ENCODE data around the gene HINFP. TPM values are rescaled to one million over a fixed set of nuclear protein-coding genes. Genes with fewer than 3 reads are reported as not detected.
"Not testable (repeated sequence)": the region's sequence is repeated elsewhere in the genome, so short reads cannot be mapped to it uniquely, and the experiment has no call there.

The HINFP gene
- total RNA-seq, 1 donor from 2014 or later = 22.1 TPM

DNA sequence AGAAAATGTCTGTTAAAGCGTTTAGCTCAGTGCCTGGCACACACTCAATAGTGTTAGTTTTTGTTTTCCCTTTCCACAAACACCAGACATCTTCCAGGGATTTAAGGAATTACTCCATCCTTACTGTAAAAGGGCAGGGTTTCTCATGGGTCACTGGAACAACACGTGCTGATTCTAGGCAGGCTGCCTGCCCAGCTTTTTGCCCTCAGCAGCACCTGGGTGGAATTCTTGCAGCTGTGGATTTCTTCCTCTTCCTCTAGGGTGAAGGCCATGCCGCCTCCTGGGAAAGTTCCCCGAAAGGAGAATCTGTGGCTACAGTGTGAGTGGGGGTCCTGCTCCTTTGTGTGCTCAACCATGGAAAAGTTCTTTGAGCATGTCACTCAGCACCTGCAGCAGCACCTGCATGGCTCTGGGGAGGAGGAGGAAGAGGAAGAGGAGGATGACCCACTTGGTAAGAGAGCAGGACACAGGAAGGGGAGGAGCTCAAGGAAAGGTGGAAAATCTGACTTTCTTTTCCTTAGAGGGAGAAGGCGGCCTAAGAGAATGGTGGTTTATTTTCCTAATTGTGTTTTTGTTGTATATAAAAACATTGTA is 5.4 kb downstream of the HINFP start:
- no peak for TF ChIP-seq CTCF (IDR thresholded peaks at IDR 0.05)
- no peak for TF ChIP-seq POLR2AphosphoS5 (IDR thresholded peaks at IDR 0.05; ENCODE audit: insufficient read depth in 1 of 2, low read depth in 1 of 2)
- no peak for TF ChIP-seq POLR2A (IDR thresholded peaks at IDR 0.05)
- Histone ChIP-seq H3K4me3 (no peak overlapping the region), H3K27ac (no peak overlapping the region), H3K9me3 (no peaks in the 10 kb centered on the region), H3K4me1 (peaks cover 15% of the 10 kb centered on the region), H3K36me3 (peaks cover 0 to 42% of the 10 kb centered on the region in 2 donors), H3K27me3 (no peaks in the 10 kb centered on the region)
- intact Hi-C loops (cut with DNase I) = no loop called here
- no peak for DNase-seq (ENCODE audit: extremely low spot score in 2 of 2)

DNA sequence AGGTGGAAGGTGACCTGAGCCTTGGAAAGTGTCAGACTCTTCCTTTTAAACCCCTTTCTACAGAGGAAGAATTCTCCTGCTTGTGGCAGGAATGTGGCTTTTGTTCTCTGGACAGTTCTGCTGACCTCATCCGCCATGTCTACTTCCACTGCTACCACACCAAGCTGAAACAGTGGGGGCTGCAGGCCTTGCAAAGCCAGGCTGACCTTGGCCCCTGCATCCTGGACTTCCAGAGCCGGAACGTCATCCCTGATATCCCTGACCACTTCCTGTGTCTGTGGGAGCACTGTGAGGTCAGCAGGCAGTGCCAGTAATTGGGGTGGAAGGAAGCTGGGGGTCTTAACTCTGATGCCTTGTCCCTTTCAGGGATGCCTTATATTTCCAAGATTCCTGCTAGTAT is 9.3 kb downstream of the HINFP start:
- intact Hi-C loops (cut with DNase I) = no loop called here
- Histone ChIP-seq H3K9me3 (no peaks in the 10 kb centered on the region), H3K27ac (no peak overlapping the region), H3K27me3 (no peaks in the 10 kb centered on the region), H3K4me3 (no peak overlapping the region), H3K4me1 (no peaks in the 10 kb centered on the region), H3K36me3 (peaks cover 0 to 58% of the 10 kb centered on the region in 2 donors)
- no peak for TF ChIP-seq CTCF (IDR thresholded peaks at IDR 0.05)
- TF ChIP-seq POLR2A (IDR thresholded peaks at IDR 0.05) = no peak
- no peak for TF ChIP-seq POLR2AphosphoS5 (IDR thresholded peaks at IDR 0.05; ENCODE audit: insufficient read depth in 1 of 2, low read depth in 1 of 2)
- no peak for DNase-seq (ENCODE audit: extremely low spot score in 2 of 2)

- TF ChIP-seq CTCF (IDR thresholded peaks at IDR 0.05) (no peak), POLR2AphosphoS5 (IDR thresholded peaks at IDR 0.05; ENCODE audit: insufficient read depth in 1 of 2, low read depth in 1 of 2) (no peak), POLR2A (IDR thresholded peaks at IDR 0.05) (no peak)
- H3K36me3 ChIP-seq = peaks cover 0 to 48% of the 10 kb centered on the region in 2 donors
- H3K27ac ChIP-seq = no peak overlapping the region
- no peaks in the 10 kb centered on the region for H3K27me3 ChIP-seq
- no peak for DNase-seq (ENCODE audit: extremely low spot score in 2 of 2)
- H3K4me3 ChIP-seq = no peak overlapping the region
- H3K9me3 ChIP-seq = no peaks in the 10 kb centered on the region
- H3K4me1 ChIP-seq = no peaks in the 10 kb centered on the region
- intact Hi-C loops (cut with DNase I) = no loop called here
Measured at GRCh38 chr11:119134389-119134978, 13.1 kb downstream of the HINFP start.

GRCh38 chr11:119139276-119139675 is 17.9 kb downstream of the HINFP start:
- H3K27ac ChIP-seq; H3K27me3 ChIP-seq; H3K9me3 ChIP-seq; intact Hi-C loops (cut with DNase I); H3K36me3 ChIP-seq; H3K4me3 ChIP-seq; DNase-seq (ENCODE audit: extremely low spot score in 2 of 2); H3K4me1 ChIP-seq: not testable (repeated sequence)

DNA sequence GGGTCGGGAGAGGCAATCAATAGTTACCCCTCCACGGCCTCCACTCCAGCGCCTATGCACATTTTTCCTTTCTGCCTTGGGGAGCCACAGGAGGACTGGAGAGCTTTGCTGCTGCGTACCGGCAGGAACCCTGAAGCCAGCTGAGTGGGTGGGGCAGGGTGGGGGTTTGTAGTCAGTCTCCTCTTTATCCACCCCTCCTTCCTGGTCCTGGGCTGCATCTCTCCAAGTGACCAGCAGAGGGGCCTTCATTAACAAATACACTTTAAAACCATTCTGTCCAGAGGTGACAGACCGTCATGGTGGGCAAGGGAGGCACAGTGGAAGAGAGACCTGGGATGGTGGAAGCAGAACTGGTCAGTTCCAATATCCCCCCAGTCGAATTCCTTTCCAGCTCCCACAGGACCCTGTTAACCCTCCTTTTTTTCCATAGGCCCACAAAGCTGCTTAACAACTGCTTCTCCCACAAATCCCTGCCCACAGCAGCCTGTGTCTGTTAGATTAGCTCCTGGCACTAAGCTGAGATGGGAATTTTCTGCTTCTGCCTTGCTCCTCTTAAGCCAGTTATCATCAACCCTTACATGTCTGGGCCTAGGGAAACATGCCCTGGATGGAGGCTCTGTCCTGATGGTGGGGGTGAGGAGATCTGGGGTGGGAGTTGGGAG is 23.6 kb downstream of the HINFP start:
- H3K4me1 ChIP-seq = peaks cover 18% of the 10 kb centered on the region

More for the DNA sequence above, 23.6 kb downstream of the HINFP start:
- Histone ChIP-seq H3K4me3 (no peak overlapping the region), H3K36me3 (no peaks in the 10 kb centered on the region), H3K27ac (no peak overlapping the region), H3K9me3 (no peaks in the 10 kb centered on the region), H3K27me3 (no peaks in the 10 kb centered on the region)
- DNase-seq (ENCODE audit: extremely low spot score in 2 of 2) = no peak
- intact Hi-C loops (cut with DNase I) = no loop called here
- TF ChIP-seq POLR2AphosphoS5 (IDR thresholded peaks at IDR 0.05; ENCODE audit: insufficient read depth in 1 of 2, low read depth in 1 of 2) = no peak
- TF ChIP-seq CTCF (IDR thresholded peaks at IDR 0.05) = peak; percentile 13 to 36 (median 19)
